HG02571 (cell line): Measurements from ENCODE around the gene RASGRP4.
"Not testable (repeated sequence)": the region's sequence is repeated elsewhere in the genome, so short reads cannot be mapped to it uniquely, and the experiment has no call there.

Experiments
- ATAC-seq: cut with Tn5 transposase; IDR thresholded peaks from one replicate; pipeline ENCODE4 v1.9.1; 2021; ENCODE audit warnings: mild to moderate bottlenecking, moderate library complexity; ENCODE audit not compliant: unreplicated experiment

Gene RASGRP4

GRCh38 chr19:38448225-38448624 lies 22.2 kb upstream of the RASGRP4 start:
- ATAC-seq = no peak

DNA sequence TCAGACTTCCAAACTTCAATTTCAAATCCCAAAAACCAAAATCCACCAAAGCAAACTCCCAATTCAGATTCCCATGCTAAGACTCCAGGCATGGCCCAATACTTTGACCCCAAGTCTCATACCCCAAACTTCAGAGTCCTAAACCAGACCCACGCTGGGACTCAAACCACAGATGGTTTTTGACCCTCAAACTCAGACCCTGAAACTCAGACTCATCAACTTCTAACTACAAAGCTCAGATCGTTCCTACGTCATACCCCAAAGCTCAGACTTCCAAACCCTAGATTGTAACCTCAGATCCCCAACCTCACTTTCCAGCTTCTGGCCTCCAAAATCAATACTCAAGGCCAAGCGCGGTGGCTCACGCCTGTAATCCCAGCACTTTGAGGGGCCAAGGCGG lies 19.3 kb upstream of the RASGRP4 start:
- ATAC-seq = no peak

DNA sequence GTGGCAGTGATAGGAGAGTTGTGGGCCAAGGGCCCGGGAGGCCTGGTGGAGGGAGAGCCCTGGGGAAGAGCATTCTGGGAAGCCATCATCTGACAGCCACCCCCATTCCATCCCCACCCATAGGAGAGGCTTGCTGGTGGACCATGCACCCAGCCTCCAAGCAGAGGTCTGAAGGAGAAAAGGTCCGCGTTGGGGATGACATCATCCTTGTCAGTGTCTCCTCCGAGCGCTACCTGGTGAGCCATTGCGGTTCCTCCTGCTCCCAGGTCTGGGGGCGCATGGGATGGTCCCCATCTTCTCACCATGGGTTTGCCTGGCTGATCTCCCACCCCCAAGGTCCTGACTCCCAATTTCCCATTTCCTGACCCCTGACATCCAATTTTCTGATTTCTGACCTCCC lies 18.0 kb upstream of the RASGRP4 start:
- no peak for ATAC-seq

DNA sequence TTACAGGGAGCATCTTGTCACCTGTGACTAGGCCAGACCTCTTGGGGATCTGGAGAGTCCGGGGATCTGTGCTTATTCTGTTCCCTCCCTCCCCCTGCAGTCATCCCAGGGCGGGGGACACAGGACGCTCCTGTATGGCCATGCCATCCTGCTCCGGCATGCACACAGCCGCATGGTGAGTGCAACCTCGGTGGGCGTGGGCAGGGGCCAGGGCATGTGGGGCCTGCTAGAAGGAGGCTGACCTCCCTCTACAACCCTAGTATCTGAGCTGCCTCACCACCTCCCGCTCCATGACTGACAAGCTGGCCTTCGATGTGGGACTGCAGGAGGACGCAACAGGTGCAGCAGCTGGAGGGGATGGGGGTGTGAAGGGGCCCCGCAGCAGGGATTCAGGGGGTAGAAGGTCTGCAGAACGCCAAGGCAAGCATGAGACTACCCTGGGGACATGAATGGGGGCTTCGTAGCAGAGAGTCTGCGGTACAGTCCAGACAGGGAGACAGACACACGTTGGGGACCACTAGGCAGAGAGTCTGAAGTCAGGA lies 17.5 kb upstream of the RASGRP4 start:
- no peak for ATAC-seq

- no peak for ATAC-seq
Measured at GRCh38 chr19:38442736-38443135, 16.7 kb upstream of the RASGRP4 start.

DNA sequence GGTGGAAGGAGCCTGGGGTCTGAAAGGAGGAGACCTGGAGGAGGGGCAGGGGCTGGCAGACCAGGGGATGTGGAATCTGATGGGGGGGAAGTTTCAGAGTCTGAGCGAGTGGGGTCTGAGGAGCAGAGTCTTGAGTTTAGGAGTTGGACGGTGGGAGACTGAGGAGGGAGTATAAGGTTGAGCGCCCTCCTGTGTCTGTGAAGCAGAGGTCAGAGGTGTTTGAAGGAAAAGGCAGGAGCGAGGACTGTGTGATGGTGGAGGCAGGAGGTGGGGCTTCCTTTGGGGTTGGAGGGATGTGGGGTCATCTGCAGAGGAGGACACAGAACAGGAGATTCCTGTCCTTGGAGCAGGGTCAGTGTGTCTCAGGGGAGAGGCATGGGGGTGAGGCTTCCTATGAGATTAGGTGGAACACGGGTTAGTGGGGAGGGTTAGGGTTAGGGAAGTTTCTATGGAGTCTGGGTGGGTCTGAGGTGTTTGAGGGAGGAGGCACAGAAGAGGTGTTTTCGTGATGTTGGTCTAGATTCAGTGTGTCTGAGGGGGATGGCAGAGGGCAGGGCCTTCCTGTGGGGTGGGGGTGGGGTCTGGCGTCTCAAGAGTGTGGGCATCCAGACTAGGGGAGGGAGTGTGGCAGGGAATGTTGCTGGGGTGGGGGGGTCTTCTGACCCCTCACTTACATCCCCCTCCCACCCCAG lies 15.8 kb upstream of the RASGRP4 start:
- ATAC-seq = no peak

GRCh38 chr19:38440592-38440991 lies 14.6 kb upstream of the RASGRP4 start:
- ATAC-seq = no peak

GRCh38 chr19:38437917-38438316 lies 11.9 kb upstream of the RASGRP4 start:
- no peak for ATAC-seq

DNA sequence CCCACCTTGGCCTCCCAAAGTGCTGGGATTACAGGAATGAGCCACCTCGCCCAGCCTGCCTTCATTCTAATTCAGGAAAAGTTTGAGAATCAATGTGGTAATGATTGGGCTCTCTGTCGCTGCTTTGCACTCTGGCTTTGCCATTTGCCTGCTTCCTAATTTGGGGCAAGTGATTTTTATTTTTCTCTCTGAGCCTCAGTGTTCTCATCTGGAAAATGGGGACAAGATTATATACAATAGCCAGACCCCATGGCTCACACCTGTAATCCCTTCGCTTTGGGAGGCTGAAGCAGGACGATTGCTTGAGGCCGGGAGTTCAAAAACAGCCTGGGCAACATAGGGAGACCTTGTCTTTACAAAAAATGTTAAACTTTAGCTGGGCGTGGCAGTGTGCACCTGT lies 11.3 kb upstream of the RASGRP4 start:
- ATAC-seq = no peak

GRCh38 chr19:38434549-38435051 lies 8.6 kb upstream of the RASGRP4 start:
- ATAC-seq = no peak

- no peak for ATAC-seq
Measured at GRCh38 chr19:38433268-38433733, 7.3 kb upstream of the RASGRP4 start, which contains the start of gene RYR1. Gene RYR1 (plus strand): TSS chr19:38433691. CDS start chr19:38433830, 139 bp downstream.

DNA sequence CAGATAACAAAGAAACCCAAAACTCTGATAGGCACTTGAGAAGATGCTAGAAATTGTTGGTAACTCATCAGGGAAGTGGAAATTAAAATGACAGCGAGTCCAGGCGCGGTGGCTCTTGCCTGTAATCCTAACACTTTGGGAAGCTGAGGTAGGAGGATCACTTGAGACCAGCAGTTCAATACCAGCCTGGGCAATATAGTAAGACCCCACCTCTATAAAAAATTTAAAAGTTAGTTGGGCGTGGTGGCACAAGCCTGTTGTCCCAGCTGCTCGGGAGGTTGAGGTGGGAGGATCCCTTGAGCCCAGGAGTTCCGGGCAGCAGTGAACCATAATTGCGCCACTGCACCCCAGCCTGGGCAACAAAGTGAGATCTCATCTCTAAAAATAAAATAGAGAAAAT lies 4.9 kb upstream of the RASGRP4 start:
- ATAC-seq = no peak

- no peak for ATAC-seq
Measured at GRCh38 chr19:38429811-38430156, 3.8 kb upstream of the RASGRP4 start.

DNA sequence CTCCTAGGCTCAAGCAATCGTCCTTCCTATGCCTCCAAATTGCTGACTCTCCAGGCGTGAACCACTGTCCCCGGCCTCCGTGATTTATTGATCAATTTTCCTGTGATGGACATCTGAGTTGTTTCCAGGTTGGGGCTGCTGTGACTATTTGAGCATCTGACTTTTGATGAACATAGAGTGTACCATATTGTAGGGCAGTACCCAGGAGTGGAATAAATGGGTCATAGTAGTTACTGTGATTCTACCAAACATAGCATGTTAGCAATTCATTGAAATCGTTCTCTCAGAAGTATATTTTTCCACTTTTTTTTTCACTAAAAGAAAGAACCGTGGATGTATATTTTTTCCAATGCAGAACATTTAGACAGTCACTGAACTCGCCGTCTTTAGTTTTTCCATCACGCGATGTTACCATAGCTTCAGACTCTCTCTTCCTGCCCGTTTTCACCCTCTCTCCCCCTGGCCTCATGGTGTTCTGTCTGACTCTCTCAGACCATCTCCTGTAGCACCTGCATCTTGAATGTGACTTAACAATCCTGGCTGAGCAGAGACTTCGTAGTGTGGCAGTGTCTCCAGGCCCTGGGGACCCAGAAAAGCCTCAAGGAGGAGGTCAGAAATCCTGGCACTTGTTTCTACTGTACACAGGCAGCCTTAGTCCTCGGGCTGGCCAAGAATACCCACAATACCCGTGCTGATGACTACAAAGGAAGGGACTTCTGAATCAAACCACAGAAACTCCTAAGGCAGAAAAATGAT lies 3.2 kb upstream of the RASGRP4 start:
- no peak for ATAC-seq

DNA sequence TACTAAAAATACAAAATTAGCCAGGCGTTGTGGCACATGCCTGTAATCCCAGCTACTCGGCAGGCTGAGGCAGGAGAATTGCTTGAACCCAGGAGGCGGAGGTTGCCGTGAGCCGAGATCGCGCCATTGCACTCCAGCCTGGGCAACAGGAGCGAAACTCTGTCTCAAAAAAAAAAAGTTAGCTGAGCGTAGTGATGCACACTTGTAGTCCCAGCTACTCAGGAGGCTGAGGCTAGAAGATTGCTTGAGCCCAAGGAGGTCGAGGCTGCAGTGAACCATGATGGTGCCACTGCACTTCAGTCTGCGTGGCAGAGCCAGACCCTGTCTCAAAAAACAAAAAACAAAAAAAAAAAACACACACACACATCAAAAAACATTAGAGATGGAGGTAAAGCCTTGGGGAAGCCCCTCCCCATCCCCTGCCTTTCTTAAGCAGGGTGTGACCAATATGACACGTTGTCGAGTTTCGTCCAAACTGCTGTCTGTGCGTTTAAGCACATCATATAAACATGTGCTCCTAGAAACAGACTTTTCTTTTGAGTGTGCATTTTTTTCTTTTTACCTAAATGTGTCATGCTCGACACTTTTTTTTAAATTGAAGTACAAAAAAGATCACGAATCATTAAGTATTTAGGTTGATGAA lies 1.1 kb upstream of the RASGRP4 start:
- not testable (repeated sequence) for ATAC-seq

GRCh38 chr19:38425222-38425809 lies 703 bp downstream of the RASGRP4 start:
- no peak for ATAC-seq

GRCh38 chr19:38424272-38424671 lies 1.7 kb downstream of the RASGRP4 start:
- no peak for ATAC-seq

DNA sequence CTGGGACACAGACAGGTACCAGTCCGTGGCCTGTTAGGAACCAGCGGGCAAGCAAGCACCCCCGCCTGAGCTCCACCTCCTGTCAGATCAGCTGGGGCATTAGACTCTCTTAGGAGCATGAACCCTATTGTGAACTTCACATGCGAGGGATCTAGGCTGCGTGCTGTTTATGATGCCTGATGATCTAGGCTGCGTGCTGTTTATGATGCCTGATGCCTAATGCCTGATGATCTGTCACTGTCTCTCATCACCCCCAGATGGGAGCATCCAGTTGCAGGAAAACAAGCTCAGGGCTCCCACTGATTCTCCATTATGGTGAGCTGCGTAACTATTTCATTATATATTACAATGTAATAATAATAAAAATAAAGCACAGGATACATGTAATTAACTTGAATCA lies 3.6 kb downstream of the RASGRP4 start:
- no peak for ATAC-seq

- ATAC-seq = no peak
Measured at GRCh38 chr19:38421856-38422255, 4.2 kb downstream of the RASGRP4 start.

DNA sequence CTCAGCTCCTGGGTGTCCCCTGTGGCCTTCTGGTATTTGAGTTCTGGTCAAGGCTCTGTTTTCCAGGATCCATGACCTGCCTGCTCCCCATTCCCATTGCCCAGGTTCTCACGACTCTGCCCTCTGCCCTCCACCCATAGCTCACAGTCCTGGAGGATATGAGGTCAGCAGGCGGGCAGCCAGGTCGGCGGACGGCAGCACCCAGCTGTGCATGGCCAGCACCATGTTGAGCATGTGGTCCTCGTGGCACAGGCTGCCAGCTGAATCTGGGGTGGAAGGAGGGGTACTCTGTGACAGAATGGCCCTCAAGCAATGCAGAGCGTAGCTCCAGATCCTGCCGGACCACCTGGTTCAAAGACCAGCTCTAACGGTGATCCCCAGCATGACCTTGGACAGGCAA lies 5.1 kb downstream of the RASGRP4 start:
- ATAC-seq = no peak
